IMR-90 (cell line): ENCODE measurements around the gene PRKD1. TPM values are rescaled to one million over a fixed set of nuclear protein-coding genes. Genes with fewer than 3 reads are reported as not detected.

Experiments
- ATAC-seq: fragments of 200-7000 bp; cut with Tn5 transposase; 2 replicates; pipeline ENCODE4 v1.9.1; 2020; ENCODE audit warnings: low read depth, mild to moderate bottlenecking, moderate library complexity
- BruUV-seq: library from RNA; stranded (reverse); fragments of 400-500 nt; replicated peaks from 2 replicates; lab custom pipeline; 2021; lab: Mats Ljungman, UMichigan
- CTCF ChIA-PET: fragments of 300-600 bp; formaldehyde crosslinking; extraction: SDS; loops from one replicate; lab custom pipeline; 2021; ENCODE audit warnings: antibody characterized with exemption; lab: Yijun Ruan, JAX
- POLR2A ChIA-PET: fragments of 300-600 bp; sonication (Branson Sonifier 250); formaldehyde crosslinking; loops from one replicate; lab custom pipeline; 2022; ENCODE audit warnings: antibody characterized with exemption; ENCODE audit not compliant: unreplicated experiment; lab: Charles Lee
- DNase-seq: peaks from one replicate; pipeline ENCODE4 v3.0.0; 2013
- H2AFZ ChIP-seq: replicated peaks from 2 replicates; pipeline ENCODE3; 2013; ENCODE audit warnings: low read length, mild to moderate bottlenecking; ENCODE audit not compliant: poor library complexity
- H2AK5ac ChIP-seq: 2 replicates; pipeline ENCODE4 v1.6.1; 2013; ENCODE audit warnings: low read depth, low read length, inconsistent platforms
- H2AK9ac ChIP-seq: replicated peaks from 2 replicates; pipeline ENCODE3; 2013; ENCODE audit warnings: mild to moderate bottlenecking, low read depth, low read length, moderate library complexity; ENCODE audit not compliant: poor library complexity
- H2BK120ac ChIP-seq: 2 replicates; pipeline ENCODE4 v1.6.1; 2013; ENCODE audit warnings: low read depth, low read length, inconsistent platforms
- H2BK15ac ChIP-seq: 3 replicates; pipeline ENCODE4 v1.6.1; 2013; ENCODE audit warnings: low read depth, low read length, inconsistent platforms
- H2BK20ac ChIP-seq: 2 replicates; pipeline ENCODE4 v1.6.1; 2013; ENCODE audit warnings: low read depth, mild to moderate bottlenecking, inconsistent platforms, low read length, moderate library complexity
- H2BK5ac ChIP-seq: 2 replicates; pipeline ENCODE4 v1.6.1; 2013; ENCODE audit warnings: mild to moderate bottlenecking, low read depth, low read length, inconsistent platforms; ENCODE audit not compliant: poor library complexity, severe bottlenecking
- H3K14ac ChIP-seq: replicated peaks from 2 replicates; pipeline ENCODE4 v1.6.1; 2013; ENCODE audit warnings: low read depth, low read length, inconsistent platforms
- H3K18ac ChIP-seq: 2 replicates; pipeline ENCODE4 v1.6.1; 2013; ENCODE audit warnings: low read depth, low read length, control low read depth
- H3K23ac ChIP-seq: 2 replicates; pipeline ENCODE4 v1.6.1; 2013; ENCODE audit warnings: low read depth, low read length, inconsistent platforms
- H3K27ac ChIP-seq: 2 replicates; pipeline ENCODE4 v1.5.1; 2013; ENCODE audit warnings: mild to moderate bottlenecking, control low read depth, low read length; ENCODE audit not compliant: insufficient read depth
- H3K27me3 ChIP-seq: 2 replicates; pipeline ENCODE4 v1.6.1; 2013; ENCODE audit warnings: low read length; ENCODE audit not compliant: control insufficient read depth, insufficient read depth
- H3K36me3 ChIP-seq: 2 replicates; pipeline ENCODE4 v1.6.1; 2013; ENCODE audit warnings: low read length, mixed read lengths; ENCODE audit not compliant: control insufficient read depth, insufficient read depth
- H3K4ac ChIP-seq: 2 replicates; pipeline ENCODE4 v1.6.1; 2013; ENCODE audit warnings: low read depth, low read length, inconsistent platforms
- H3K4me1 ChIP-seq: 2 replicates; pipeline ENCODE4 v1.6.1; 2013; ENCODE audit warnings: low read length, mixed read lengths; ENCODE audit not compliant: control insufficient read depth, insufficient read depth
- H3K4me2 ChIP-seq: 2 replicates; pipeline ENCODE4 v1.6.1; 2013; ENCODE audit warnings: low read depth, mild to moderate bottlenecking, control low read depth, low read length, moderate library complexity
- H3K4me3 ChIP-seq: 2 replicates; pipeline ENCODE4 v1.5.1; 2013; ENCODE audit warnings: low read depth, mild to moderate bottlenecking, control low read depth, low read length, moderate library complexity; ENCODE audit not compliant: insufficient read depth
- H3K56ac ChIP-seq: 2 replicates; pipeline ENCODE4 v1.6.1; 2013; ENCODE audit warnings: low read length, inconsistent platforms; ENCODE audit not compliant: insufficient read depth; ENCODE audit errors: extremely low read depth
- H3K79me1 ChIP-seq, 2 experiments: 2 replicates each; pipeline ENCODE4 v1.6.1; 2013; ENCODE audit warnings: low read length in 2 of 2, inconsistent platforms in 1 of 2, low read depth in 1 of 2
- H3K9ac ChIP-seq: 2 replicates; pipeline ENCODE4 v1.6.1; 2013; ENCODE audit warnings: low read depth, low read length, control low read depth
- H3K9me1 ChIP-seq: 2 replicates; pipeline ENCODE4 v1.6.1; 2013; ENCODE audit warnings: low read length, inconsistent platforms; ENCODE audit not compliant: insufficient read depth
- H3K9me3 ChIP-seq: 2 replicates; pipeline ENCODE4 v1.6.1; 2013; ENCODE audit warnings: low read length; ENCODE audit not compliant: control insufficient read depth, insufficient read depth
- H4K20me1 ChIP-seq: 2 replicates; pipeline ENCODE4 v1.6.1; 2013; ENCODE audit warnings: low read length, inconsistent platforms; ENCODE audit not compliant: insufficient read depth
- H4K5ac ChIP-seq: 2 replicates; pipeline ENCODE4 v1.6.1; 2013; ENCODE audit warnings: mild to moderate bottlenecking, low read depth, low read length, control low read depth
- H4K8ac ChIP-seq, 2 experiments: 2 replicates each; pipeline ENCODE4 v1.6.1; 2013; ENCODE audit warnings: low read depth in 2 of 2, low read length in 2 of 2, control low read depth in 1 of 2, inconsistent platforms in 1 of 2
- H4K91ac ChIP-seq: 2 replicates; pipeline ENCODE4 v1.6.1; 2013; ENCODE audit warnings: low read depth, low read length, inconsistent platforms; ENCODE audit not compliant: insufficient read depth
- CEBPB ChIP-seq: IDR thresholded peaks from 2 replicates; pipeline ENCODE4 v1.6.1; 2012; ENCODE audit warnings: low read depth, low read length, improper control_type of control experiment
- FOS ChIP-seq: fragments of 150-350 bp; IDR thresholded peaks from 2 replicates; pipeline ENCODE4 v1.6.1; 2016; ENCODE audit warnings: low read depth, low read length
- MAFK ChIP-seq: IDR thresholded peaks from 2 replicates; pipeline ENCODE4 v1.6.1; 2012; ENCODE audit warnings: low read depth, low read length, improper control_type of control experiment
- MXI1 ChIP-seq: IDR thresholded peaks from 2 replicates; pipeline ENCODE4 v1.6.1; 2012; ENCODE audit warnings: low read depth, mild to moderate bottlenecking, low read length, moderate library complexity, borderline replicate concordance
- NFE2L2 ChIP-seq: fragments of 150-350 bp; IDR thresholded peaks from 2 replicates; pipeline ENCODE4 v1.6.1; 2016; ENCODE audit warnings: low read depth, mild to moderate bottlenecking, low read length
- RAD21 ChIP-seq: IDR thresholded peaks from 2 replicates; pipeline ENCODE4 v1.6.1; 2012; ENCODE audit warnings: low read length, improper control_type of control experiment
- RCOR1 ChIP-seq: IDR thresholded peaks from 2 replicates; pipeline ENCODE4 v1.6.1; 2012; ENCODE audit warnings: mild to moderate bottlenecking, low read length, improper control_type of control experiment; ENCODE audit not compliant: insufficient replicate concordance
- RFX5 ChIP-seq: IDR thresholded peaks from 2 replicates; pipeline ENCODE4 v1.8.0; 2012; ENCODE audit warnings: low read depth, mild to moderate bottlenecking, low read length, moderate library complexity
- SMC3 ChIP-seq: fragments of 150-350 bp; IDR thresholded peaks from 2 replicates; pipeline ENCODE4 v1.6.1; 2016; ENCODE audit warnings: low read depth, mild to moderate bottlenecking, antibody characterized with exemption, low read length, moderate library complexity
- USF2 ChIP-seq: fragments of 150-350 bp; IDR thresholded peaks from 2 replicates; pipeline ENCODE4 v1.6.1; 2017; ENCODE audit warnings: mild to moderate bottlenecking, antibody characterized with exemption, low read length, low read depth
- WGBS, 2 experiments: methylation state at CpG; one replicate each; pipeline versions ENCODE4 v1.1.5 to v1.1.7; 2013; ENCODE audit warnings: missing lambda C conversion rate in 2 of 2; ENCODE audit not compliant: insufficient read length in 1 of 2; ENCODE audit errors: extremely low coverage in 2 of 2; 5-methylcytosine and 5-hydroxymethylcytosine counted together
- dilution Hi-C: fragments of 300-500 bp; cut with HindIII; formaldehyde crosslinking; loops from one replicate; pipeline ENCODE4 v1.14.3; 2018; ENCODE audit warnings: low sequenced_read_pairs; ENCODE audit not compliant: unreplicated experiment
- in situ Hi-C: fragments of 300-500 bp; cut with MboI; formaldehyde crosslinking; loops from 3 replicates; pipeline ENCODE4 v1.14.3; 2019; ENCODE audit warnings: low sequenced_read_pairs, inconsistent platforms, mixed read lengths
- intact Hi-C: fragments of 100-400 bp; cut with micrococcal nuclease; formaldehyde crosslinking; loops from 2 replicates; pipeline ENCODE4 v1.10.0; 2022
- polyA plus RNA-seq, 3 experiments: library from polyadenylated mRNA; depleted of rRNA; stranded (reverse); fragments of >200 nt; gene quantifications; 2 replicates each; pipeline ENCODE4 v1.2.3, GENCODE V29; 2012; ENCODE audit warnings: low replicate concordance in 1 of 3
- total RNA-seq: library from RNA; depleted of rRNA; stranded (reverse); fragments of >200 nt; gene quantifications from 2 replicates; pipeline ENCODE4 v1.2.3, GENCODE V29; 2012

PRKD1 gene
- total and polyA plus RNA-seq, 2 of the 4 experiments (the other 2 are of a cell fraction): 12.9 to 14.2 TPM

DNA sequence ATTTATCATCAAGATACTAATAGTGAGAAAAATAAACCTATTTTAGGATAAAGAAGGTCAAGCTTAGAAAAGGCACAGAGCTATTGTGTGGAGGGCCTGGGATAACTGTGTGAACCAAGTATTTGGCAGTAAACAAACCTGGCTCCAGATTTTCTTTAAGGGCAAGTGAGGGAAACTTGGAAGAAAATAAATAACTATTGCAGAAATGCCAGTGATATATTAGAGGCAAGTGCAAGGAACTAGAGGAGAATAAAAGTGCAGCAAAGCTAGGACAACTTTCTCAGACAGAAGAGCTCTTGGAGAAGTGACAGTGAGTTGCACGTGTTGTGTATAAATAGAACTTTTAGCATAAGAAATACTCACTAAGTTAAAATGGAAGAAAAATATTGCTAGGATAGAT is 83.7 kb downstream of the PRKD1 start:
- H2BK20ac ChIP-seq: no peak overlapping the region
- no peak overlapping the region for H3K23ac ChIP-seq
- no peak overlapping the region for H4K5ac ChIP-seq
- H3K27ac ChIP-seq: no peak overlapping the region
- no peaks in the 10 kb centered on the region; the same call in 1 of the 2 replicates for H3K9me1 ChIP-seq
- no peak overlapping the region for H3K18ac ChIP-seq
- ChIA-PET POLR2A (no interaction called here), CTCF (no interaction called here)
- H3K4me2 ChIP-seq: no peak overlapping the region
- DNase-seq: no peak
- BruUV-seq: no TSS peak
- no peak overlapping the region for H3K4ac ChIP-seq
- H4K8ac ChIP-seq: no peak overlapping the region
- H3K4me3 ChIP-seq: no peak overlapping the region
- H3K9ac ChIP-seq: no peak overlapping the region
- dilution Hi-C loops: no loop called here
- no peak overlapping the region for H3K56ac ChIP-seq
- H2BK120ac ChIP-seq: no peak overlapping the region
- no peaks in the 10 kb centered on the region for H3K27me3 ChIP-seq
- no peak for ATAC-seq
- no peak overlapping the region for H4K91ac ChIP-seq
- intact Hi-C loops: no loop called here
- H2AK5ac ChIP-seq: no peak overlapping the region
- no peaks in the 10 kb centered on the region for H3K4me1 ChIP-seq
- H3K79me1 ChIP-seq: peaks cover 28 to 29% of the 10 kb centered on the region in 2 experiments
- H4K20me1 ChIP-seq: peaks cover 21% of the 10 kb centered on the region
- H2BK5ac ChIP-seq: no peak overlapping the region
- H3K36me3 ChIP-seq: 0 out of 2 replicates have a peak, but pooled peaks cover 2% of the 10 kb centered on the region
- in situ Hi-C loops: no loop called here
- no peak overlapping the region for H2AFZ ChIP-seq
- no peak overlapping the region for H2BK15ac ChIP-seq
- no CpG with 5 or more reads among the region's 1 CpG for WGBS, 2 experiments
- no peak overlapping the region for H3K14ac ChIP-seq
- peaks cover 22% of the 10 kb centered on the region for H3K9me3 ChIP-seq
- H2AK9ac ChIP-seq: no peak overlapping the region
- TF ChIP-seq RAD21 (no peak), CEBPB (no peak), MXI1 (no peak), RCOR1 (no peak), SMC3 (no peak), NFE2L2 (no peak), MAFK (no peak), RFX5 (no peak), USF2 (no peak), FOS (no peak)
